ENCODE data around the gene NPRL2. TPM values are rescaled to one million over a fixed set of nuclear protein-coding genes. Genes with fewer than 3 reads are reported as not detected.

Gene NPRL2
- total RNA-seq, 1 donor from 2014 or later: 31.6 TPM

DNA sequence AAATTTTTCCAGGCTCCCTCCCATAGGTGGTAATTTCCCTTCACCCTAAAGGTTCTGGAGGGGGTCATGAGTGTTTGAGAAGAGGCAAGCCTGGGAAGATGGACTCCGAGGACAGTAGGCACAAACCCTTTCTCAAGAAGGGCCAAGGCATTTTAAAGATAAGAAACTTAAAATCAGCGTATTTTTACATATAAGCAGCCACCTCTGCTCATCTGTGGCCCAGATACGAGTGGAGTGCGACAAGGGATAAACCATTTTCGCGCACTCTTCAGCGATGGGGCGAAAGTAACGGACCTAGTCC, 10.5 kb downstream of the NPRL2 start:
- TF ChIP-seq, protein P1, sequence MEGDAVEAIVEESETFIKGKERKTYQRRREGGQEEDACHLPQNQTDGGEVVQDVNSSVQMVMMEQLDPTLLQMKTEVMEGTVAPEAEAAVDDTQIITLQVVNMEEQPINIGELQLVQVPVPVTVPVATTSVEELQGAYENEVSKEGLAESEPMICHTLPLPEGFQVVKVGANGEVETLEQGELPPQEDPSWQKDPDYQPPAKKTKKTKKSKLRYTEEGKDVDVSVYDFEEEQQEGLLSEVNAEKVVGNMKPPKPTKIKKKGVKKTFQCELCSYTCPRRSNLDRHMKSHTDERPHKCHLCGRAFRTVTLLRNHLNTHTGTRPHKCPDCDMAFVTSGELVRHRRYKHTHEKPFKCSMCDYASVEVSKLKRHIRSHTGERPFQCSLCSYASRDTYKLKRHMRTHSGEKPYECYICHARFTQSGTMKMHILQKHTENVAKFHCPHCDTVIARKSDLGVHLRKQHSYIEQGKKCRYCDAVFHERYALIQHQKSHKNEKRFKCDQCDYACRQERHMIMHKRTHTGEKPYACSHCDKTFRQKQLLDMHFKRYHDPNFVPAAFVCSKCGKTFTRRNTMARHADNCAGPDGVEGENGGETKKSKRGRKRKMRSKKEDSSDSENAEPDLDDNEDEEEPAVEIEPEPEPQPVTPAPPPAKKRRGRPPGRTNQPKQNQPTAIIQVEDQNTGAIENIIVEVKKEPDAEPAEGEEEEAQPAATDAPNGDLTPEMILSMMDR (IDR thresholded peaks at IDR 0.05; ENCODE audit: unreplicated experiment): no peak
- Mint-ChIP-seq H3K27me3 (peaks cover 58% of the 10 kb centered on the region), H3K9me3 (ENCODE audit: low read depth) (no peaks in the 10 kb centered on the region)

DNA sequence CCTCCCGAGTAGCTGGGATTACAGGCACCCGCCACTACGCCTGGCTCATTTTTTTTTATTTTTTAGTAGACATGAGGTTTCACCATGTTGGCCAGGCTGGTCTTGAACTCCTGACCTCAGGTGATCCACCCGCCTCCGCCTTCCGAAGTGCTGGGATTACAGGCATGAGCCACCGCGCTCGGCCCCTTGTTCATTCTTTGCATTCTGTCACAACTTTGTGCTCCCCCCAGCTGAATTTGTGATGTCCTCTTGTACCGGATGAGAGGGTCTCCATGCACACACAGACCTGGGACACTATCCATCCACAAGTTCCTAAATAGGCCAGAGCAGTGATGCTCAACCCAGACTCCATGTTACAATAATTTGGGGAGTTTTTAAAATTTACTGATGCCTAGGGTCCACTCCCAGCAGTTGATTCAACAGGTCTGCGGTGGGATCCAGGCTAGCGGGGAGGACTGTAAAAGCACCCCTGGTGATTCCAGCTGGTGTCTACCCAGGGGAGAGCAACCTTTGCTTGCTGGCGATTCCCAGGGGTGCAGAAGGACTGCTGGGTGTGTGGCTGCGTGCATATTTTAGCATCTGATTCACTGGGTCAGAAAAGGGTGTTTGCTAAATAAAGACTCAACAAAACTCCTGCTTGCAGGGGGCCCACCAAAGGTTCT, 11.0 kb downstream of the NPRL2 start:
- peaks cover 15% of the 10 kb centered on the region for H3K4me1 Mint-ChIP-seq (ENCODE audit: low read depth)
- no peaks in the 10 kb centered on the region for H3K9me3 Mint-ChIP-seq (ENCODE audit: low read depth)
- H3K27me3 Mint-ChIP-seq: peaks cover 54% of the 10 kb centered on the region
- H3K27ac Mint-ChIP-seq: no peak overlapping the region
- no peaks in the 10 kb centered on the region for H3K36me3 Mint-ChIP-seq (ENCODE audit: insufficient read depth)
- DNase-seq (ENCODE audit: low spot score, unreplicated experiment): no peak
- TF ChIP-seq, protein P1 (IDR thresholded peaks at IDR 0.05; ENCODE audit: unreplicated experiment): no peak
- peak overlapping the region; percentile 93 for H3K4me3 Mint-ChIP-seq (ENCODE audit: low read depth)

More for the DNA sequence above, 10.5 kb downstream of the NPRL2 start:
- no peak overlapping the region for H3K4me3 Mint-ChIP-seq (ENCODE audit: low read depth)
- no peak overlapping the region for H3K27ac Mint-ChIP-seq
- peaks cover 15% of the 10 kb centered on the region for H3K4me1 Mint-ChIP-seq (ENCODE audit: low read depth)
- DNase-seq (ENCODE audit: low spot score, unreplicated experiment): no peak
- no peaks in the 10 kb centered on the region for H3K36me3 Mint-ChIP-seq (ENCODE audit: insufficient read depth)

DNA sequence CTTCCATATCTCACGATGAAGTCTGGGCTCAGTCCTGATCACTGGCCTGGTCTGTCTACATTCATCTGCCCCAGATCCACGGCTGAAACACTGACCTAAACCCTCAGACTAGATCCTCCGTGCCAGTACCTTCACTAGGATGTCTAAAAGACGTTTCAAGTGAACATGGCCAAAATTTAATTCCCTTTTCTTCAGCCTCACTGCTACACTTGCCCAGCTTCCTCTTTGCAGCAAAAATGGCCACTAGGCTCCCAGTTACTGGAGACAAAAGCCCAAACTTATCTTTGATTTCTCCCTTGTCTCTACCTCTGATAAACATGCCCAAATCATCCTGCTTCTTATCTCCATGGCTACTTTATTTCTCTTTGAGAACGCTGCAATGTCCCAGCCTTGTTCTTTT, 11.6 kb downstream of the NPRL2 start:
- Mint-ChIP-seq H3K4me3 (ENCODE audit: low read depth) (peak overlapping the region; percentile 93), H3K4me1 (ENCODE audit: low read depth) (peaks cover 15% of the 10 kb centered on the region), H3K36me3 (ENCODE audit: insufficient read depth) (no peaks in the 10 kb centered on the region), H3K27me3 (peaks cover 49% of the 10 kb centered on the region), H3K27ac (no peak overlapping the region), H3K9me3 (ENCODE audit: low read depth) (no peaks in the 10 kb centered on the region)
- TF ChIP-seq, protein P1 (IDR thresholded peaks at IDR 0.05; ENCODE audit: unreplicated experiment): no peak
- no peak for DNase-seq (ENCODE audit: low spot score, unreplicated experiment)

DNA sequence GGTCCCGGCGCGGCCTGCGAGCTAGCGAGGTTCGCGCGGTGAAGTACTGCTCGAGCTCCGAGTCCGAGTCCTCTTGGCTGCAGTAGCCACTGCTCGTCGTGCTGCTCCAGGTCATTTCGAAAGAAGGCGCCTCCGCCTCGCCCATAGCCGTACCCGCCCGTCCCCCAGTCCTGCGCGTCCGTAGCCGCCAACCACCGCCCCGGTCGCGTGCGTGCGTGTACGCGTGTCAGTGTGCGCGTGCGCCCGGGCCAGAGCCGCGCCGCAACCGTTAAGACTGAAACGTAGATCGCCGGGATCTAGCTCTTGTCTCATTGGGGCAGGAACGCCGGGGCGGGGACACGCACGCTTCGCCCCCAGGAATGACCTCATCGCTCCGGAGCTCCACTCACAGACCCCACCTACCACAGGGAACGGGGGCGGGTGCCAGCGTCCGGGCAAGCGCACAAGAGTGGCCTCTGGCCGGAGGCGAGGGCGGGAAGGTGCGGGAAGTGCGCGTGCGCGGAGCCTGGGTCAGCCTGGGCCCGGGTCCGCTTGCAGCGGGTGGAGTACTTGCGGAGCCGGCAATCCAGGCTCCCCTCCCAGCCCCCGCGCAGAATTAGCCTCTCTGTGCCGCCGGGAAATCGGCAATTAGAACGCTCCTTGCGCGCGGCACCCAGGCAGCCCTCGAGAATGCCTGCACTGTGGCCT, 13.3 kb downstream of the NPRL2 start:
- peak; percentile 96 for DNase-seq (ENCODE audit: low spot score, unreplicated experiment)
- TF ChIP-seq, protein P1 (IDR thresholded peaks at IDR 0.05; ENCODE audit: unreplicated experiment): no peak
- Mint-ChIP-seq H3K27me3 (peaks cover 33% of the 10 kb centered on the region), H3K36me3 (ENCODE audit: insufficient read depth) (no peaks in the 10 kb centered on the region), H3K9me3 (ENCODE audit: low read depth) (no peaks in the 10 kb centered on the region), H3K27ac (peak overlapping the region; percentile 99), H3K4me1 (ENCODE audit: low read depth) (peaks cover 15% of the 10 kb centered on the region), H3K4me3 (ENCODE audit: low read depth) (peak overlapping the region; percentile 93)

DNA sequence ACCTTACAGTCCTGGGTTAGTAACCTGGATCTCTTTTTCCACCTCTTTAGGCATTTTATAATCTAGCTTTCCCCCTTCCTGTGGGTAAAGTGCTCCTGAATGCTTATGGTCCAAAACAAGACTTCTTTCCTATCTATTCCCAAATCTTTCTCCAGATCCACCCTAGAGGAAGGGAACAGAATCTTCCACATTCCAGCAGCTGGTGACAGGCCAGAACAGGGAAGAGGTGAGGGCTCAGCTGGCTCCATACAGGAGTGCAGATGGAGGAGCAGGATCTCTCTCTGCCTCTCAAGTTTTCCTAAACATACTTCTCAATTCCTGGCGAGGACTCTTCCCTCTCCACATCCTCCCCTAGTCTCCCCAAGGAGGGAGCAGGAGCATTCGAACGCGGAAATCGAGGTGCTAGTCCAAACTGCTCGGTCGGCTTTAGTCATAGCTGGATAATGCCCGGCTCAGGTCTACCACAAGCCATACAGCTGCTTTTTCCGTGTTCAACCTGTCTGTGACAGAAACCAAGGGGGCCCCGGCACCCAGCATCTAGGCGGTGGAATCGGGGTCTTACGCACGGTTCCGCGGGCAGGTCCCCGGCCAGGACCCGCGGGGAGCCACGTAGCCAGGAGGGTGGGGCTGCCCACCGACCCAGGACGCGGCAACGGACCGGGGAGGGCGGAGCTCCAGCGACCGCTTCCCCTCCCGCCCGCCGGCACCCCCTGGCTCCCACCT, 14.0 kb downstream of the NPRL2 start:
- Mint-ChIP-seq H3K27me3 (peaks cover 26% of the 10 kb centered on the region), H3K27ac (peak overlapping the region; percentile 99), H3K36me3 (ENCODE audit: insufficient read depth) (no peaks in the 10 kb centered on the region), H3K4me3 (ENCODE audit: low read depth) (peak overlapping the region; percentile 93), H3K9me3 (ENCODE audit: low read depth) (no peaks in the 10 kb centered on the region), H3K4me1 (ENCODE audit: low read depth) (peaks cover 15% of the 10 kb centered on the region)
- TF ChIP-seq, protein P1 (IDR thresholded peaks at IDR 0.05; ENCODE audit: unreplicated experiment): no peak
- DNase-seq (ENCODE audit: low spot score, unreplicated experiment): no peak
